Measurements from ENCODE around the gene AMIGO1.
"Not testable (repeated sequence)": the region's sequence is repeated elsewhere in the genome, so short reads cannot be mapped to it uniquely, and the experiment has no call there.

Gene AMIGO1

GRCh38 chr1:109483672-109484518, 25.6 kb downstream of the AMIGO1 start, which contains the start of gene ATXN7L2:
Gene ATXN7L2 (plus strand): TSS chr1:109483905. CDS start chr1:109483954, 49 bp downstream.
- H3K27me3 Mint-ChIP-seq = no peaks in the 10 kb centered on the region
- H3K4me1 Mint-ChIP-seq = peaks cover 37% of the 10 kb centered on the region
- no peaks in the 10 kb centered on the region for H3K9me3 Mint-ChIP-seq
- peak within 1 kb of the TSS; percentile 95 for H3K27ac Mint-ChIP-seq
- peak within 1 kb of the TSS; percentile 95 for H3K4me3 Mint-ChIP-seq
- H3K36me3 Mint-ChIP-seq = no peaks in the 10 kb centered on the region

GRCh38 chr1:109482791-109483671, 26.5 kb downstream of the AMIGO1 start:
- H3K36me3 Mint-ChIP-seq = no peaks in the 10 kb centered on the region
- H3K4me1 Mint-ChIP-seq = peaks cover 40% of the 10 kb centered on the region
- H3K9me3 Mint-ChIP-seq = no peaks in the 10 kb centered on the region
- peak overlapping the region; percentile 95 for H3K4me3 Mint-ChIP-seq
- H3K27me3 Mint-ChIP-seq = peaks cover 2% of the 10 kb centered on the region
- peak overlapping the region; percentile 95 for H3K27ac Mint-ChIP-seq

- Mint-ChIP-seq H3K9me3 (no peaks in the 10 kb centered on the region), H3K27ac (peak overlapping the region; percentile 53), H3K4me3 (peak overlapping the region; percentile 95), H3K27me3 (peaks cover 2% of the 10 kb centered on the region), H3K4me1 (peaks cover 37% of the 10 kb centered on the region), H3K36me3 (no peaks in the 10 kb centered on the region)
Measured at GRCh38 chr1:109482242-109482641, 27.3 kb downstream of the AMIGO1 start.

GRCh38 chr1:109481646-109482045, 27.9 kb downstream of the AMIGO1 start:
- no peaks in the 10 kb centered on the region for H3K36me3 Mint-ChIP-seq
- no peaks in the 10 kb centered on the region for H3K9me3 Mint-ChIP-seq
- peaks cover 37% of the 10 kb centered on the region for H3K4me1 Mint-ChIP-seq
- peaks cover 2% of the 10 kb centered on the region for H3K27me3 Mint-ChIP-seq
- H3K4me3 Mint-ChIP-seq = no peak overlapping the region
- no peak overlapping the region for H3K27ac Mint-ChIP-seq

- H3K27me3 Mint-ChIP-seq = peaks cover 10% of the 10 kb centered on the region
- H3K9me3 Mint-ChIP-seq = no peaks in the 10 kb centered on the region
- peaks cover 30% of the 10 kb centered on the region for H3K4me1 Mint-ChIP-seq
- no peak overlapping the region for H3K4me3 Mint-ChIP-seq
- no peak overlapping the region for H3K27ac Mint-ChIP-seq
- no peaks in the 10 kb centered on the region for H3K36me3 Mint-ChIP-seq
Measured at GRCh38 chr1:109479901-109480300, 29.6 kb downstream of the AMIGO1 start.

GRCh38 chr1:109479311-109479710, 30.2 kb downstream of the AMIGO1 start:
- H3K27me3 Mint-ChIP-seq = peaks cover 10% of the 10 kb centered on the region
- peaks cover 24% of the 10 kb centered on the region for H3K4me1 Mint-ChIP-seq
- H3K36me3 Mint-ChIP-seq = no peaks in the 10 kb centered on the region
- no peaks in the 10 kb centered on the region for H3K9me3 Mint-ChIP-seq
- H3K27ac Mint-ChIP-seq = no peak overlapping the region
- no peak overlapping the region for H3K4me3 Mint-ChIP-seq

- H3K4me1 Mint-ChIP-seq = peaks cover 21% of the 10 kb centered on the region
- no peak overlapping the region for H3K4me3 Mint-ChIP-seq
- H3K27me3 Mint-ChIP-seq = peaks cover 11% of the 10 kb centered on the region
- no peaks in the 10 kb centered on the region for H3K9me3 Mint-ChIP-seq
- no peaks in the 10 kb centered on the region for H3K36me3 Mint-ChIP-seq
- H3K27ac Mint-ChIP-seq = peak overlapping the region; percentile 81
Measured at GRCh38 chr1:109478806-109479205, 30.7 kb downstream of the AMIGO1 start.

GRCh38 chr1:109477821-109478220, 31.7 kb downstream of the AMIGO1 start:
- no peaks in the 10 kb centered on the region for H3K36me3 Mint-ChIP-seq
- peaks cover 14% of the 10 kb centered on the region for H3K4me1 Mint-ChIP-seq

GRCh38 chr1:109476825-109477224, 32.7 kb downstream of the AMIGO1 start:
- Mint-ChIP-seq H3K27ac (no peak overlapping the region), H3K9me3 (no peaks in the 10 kb centered on the region), H3K4me1 (peaks cover 5% of the 10 kb centered on the region), H3K36me3 (no peaks in the 10 kb centered on the region), H3K4me3 (no peak overlapping the region), H3K27me3 (peaks cover 16% of the 10 kb centered on the region)

More at GRCh38 chr1:109477821-109478220, 31.7 kb downstream of the AMIGO1 start:
- H3K9me3 Mint-ChIP-seq = no peaks in the 10 kb centered on the region
- H3K4me3 Mint-ChIP-seq = no peak overlapping the region
- H3K27me3 Mint-ChIP-seq = peaks cover 14% of the 10 kb centered on the region
- no peak overlapping the region for H3K27ac Mint-ChIP-seq

GRCh38 chr1:109475261-109475660, 34.3 kb downstream of the AMIGO1 start:
- Mint-ChIP-seq H3K9me3 (no peaks in the 10 kb centered on the region), H3K27me3 (peaks cover 23% of the 10 kb centered on the region), H3K4me3 (no peak overlapping the region), H3K36me3 (no peaks in the 10 kb centered on the region), H3K4me1 (peaks cover 5% of the 10 kb centered on the region), H3K27ac (no peak overlapping the region)

- Mint-ChIP-seq H3K4me1 (peaks cover 5% of the 10 kb centered on the region), H3K27me3 (peaks cover 25% of the 10 kb centered on the region), H3K9me3 (no peaks in the 10 kb centered on the region), H3K4me3 (no peak overlapping the region), H3K36me3 (no peaks in the 10 kb centered on the region), H3K27ac (no peak overlapping the region)
Measured at GRCh38 chr1:109474697-109475096, 34.8 kb downstream of the AMIGO1 start.

- not testable (repeated sequence) for H3K4me3 Mint-ChIP-seq, H3K9me3 Mint-ChIP-seq, H3K36me3 Mint-ChIP-seq, H3K27ac Mint-ChIP-seq, H3K4me1 Mint-ChIP-seq
- H3K27me3 Mint-ChIP-seq = peaks cover 26% of the 10 kb centered on the region
Measured at GRCh38 chr1:109473284-109474057, 36.1 kb downstream of the AMIGO1 start.

- Mint-ChIP-seq H3K4me1 (peaks cover 3% of the 10 kb centered on the region), H3K9me3 (no peaks in the 10 kb centered on the region), H3K27me3 (peaks cover 30% of the 10 kb centered on the region), H3K27ac (no peak overlapping the region), H3K4me3 (no peak overlapping the region), H3K36me3 (no peaks in the 10 kb centered on the region)
Measured at GRCh38 chr1:109472779-109473178, 36.7 kb downstream of the AMIGO1 start.

- Mint-ChIP-seq H3K27ac (no peak overlapping the region), H3K27me3 (peaks cover 33% of the 10 kb centered on the region), H3K4me3 (no peak overlapping the region), H3K36me3 (no peaks in the 10 kb centered on the region), H3K4me1 (peaks cover 7% of the 10 kb centered on the region), H3K9me3 (no peaks in the 10 kb centered on the region)
Measured at GRCh38 chr1:109470245-109470644, 39.3 kb downstream of the AMIGO1 start.

GRCh38 chr1:109468903-109469302, 40.6 kb downstream of the AMIGO1 start:
- Mint-ChIP-seq H3K27me3 (peaks cover 43% of the 10 kb centered on the region), H3K27ac (no peak overlapping the region), H3K9me3 (no peaks in the 10 kb centered on the region), H3K4me3 (no peak overlapping the region), H3K36me3 (no peaks in the 10 kb centered on the region), H3K4me1 (peaks cover 7% of the 10 kb centered on the region)

All from activated naive CD4-positive, alpha-beta T cell treated with anti-CD3 and anti-CD28 coated beads, Interleukin-2, amount 50 U/mL, for 24 hours (primary cell).